ENCODE results near the gene CRTAC1.

The CRTAC1 gene

DNA sequence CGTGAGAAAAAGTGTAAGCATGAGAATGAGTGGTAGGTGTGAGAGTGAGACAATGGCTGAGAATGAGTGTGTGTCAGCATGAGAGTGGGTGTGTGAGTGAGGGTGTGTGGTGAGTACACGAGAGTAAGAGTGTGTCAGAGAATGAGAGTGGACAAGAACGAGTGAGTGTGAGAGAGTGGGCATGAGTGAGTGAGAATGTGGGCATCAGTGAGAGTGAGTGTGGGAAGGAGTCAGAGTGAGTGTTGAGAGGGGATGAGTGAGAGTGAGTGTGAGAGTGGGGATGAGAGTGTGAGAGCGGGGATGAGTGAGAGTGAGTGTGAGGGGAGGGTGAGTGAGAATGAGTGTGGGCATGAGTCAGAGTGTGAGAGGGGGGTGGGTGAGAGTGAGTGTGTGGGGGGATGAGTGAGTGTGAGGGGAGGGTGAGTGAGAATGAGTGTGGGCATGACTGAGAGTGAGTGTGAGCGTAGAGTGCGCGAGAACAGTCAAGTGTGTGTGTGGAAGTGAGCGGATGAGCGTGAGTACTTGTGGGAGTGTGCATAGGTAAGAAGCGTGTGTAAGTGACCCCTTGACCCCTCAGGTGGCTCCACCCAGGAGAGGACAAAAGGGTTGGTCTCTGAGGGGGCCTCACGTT is 105.0 kb downstream of the CRTAC1 start:
- Histone ChIP-seq H3K18ac (ENCODE audit: low read depth in 1 of 2, low read length in 2 of 2) (no peak overlapping the region), H3K4me1 (ENCODE audit: control insufficient read depth, insufficient read depth, low read depth, low read length) (no peaks in the 10 kb centered on the region), H4K8ac (ENCODE audit: low read length) (no peak overlapping the region), H3K4me2 (ENCODE audit: low read length, poor library complexity, severe bottlenecking) (no peak overlapping the region), H3K27ac (ENCODE audit: low read length, poor library complexity, severe bottlenecking) (no peak overlapping the region), H3K9ac (ENCODE audit: low read length) (no peak overlapping the region), H3K4ac (ENCODE audit: low read depth in 1 of 2, low read length in 2 of 2) (no peak overlapping the region), H2BK12ac (ENCODE audit: low read length in 2 of 2) (no peak overlapping the region), H3K79me1 (replicated peaks; ENCODE audit: low read length, poor library complexity, severe bottlenecking) (no peaks in the 10 kb centered on the region), H2BK5ac (ENCODE audit: low read depth, low read length, poor library complexity, severe bottlenecking) (no peak overlapping the region), H3K23ac (ENCODE audit: low read length in 2 of 2) (no peak overlapping the region), H2AFZ (ENCODE audit: low read depth, low read length) (no peak overlapping the region), H3K27me3 (ENCODE audit: control insufficient read depth in 1 of 2, insufficient read depth in 1 of 2, low read length in 2 of 2) (peaks cover 73 to 94% of the 10 kb centered on the region in 2 experiments), H3K36me3 (ENCODE audit: control insufficient read depth in 1 of 2, insufficient read depth in 2 of 2, low read depth in 1 of 2, low read length in 2 of 2) (no peaks in the 10 kb centered on the region), H3K14ac (ENCODE audit: low read length in 2 of 2) (no peak overlapping the region), H2BK15ac (ENCODE audit: low read depth, poor library complexity, severe bottlenecking) (no peak overlapping the region), H4K91ac (ENCODE audit: low read length) (no peak overlapping the region), H3K4me3 (ENCODE audit: insufficient read depth in 1 of 2, low read depth in 1 of 2, low read length in 2 of 2) (no peak overlapping the region), H3K9me3 (ENCODE audit: control insufficient read depth, low read length) (no peaks in the 10 kb centered on the region), H2AK5ac (ENCODE audit: low read length, severe bottlenecking) (no peak overlapping the region), H2BK120ac (ENCODE audit: low read depth, low read length) (no peak overlapping the region)
- no peak for DNase-seq
- 87% methylated on average over 11 of the region's 11 CpGs for WGBS

DNA sequence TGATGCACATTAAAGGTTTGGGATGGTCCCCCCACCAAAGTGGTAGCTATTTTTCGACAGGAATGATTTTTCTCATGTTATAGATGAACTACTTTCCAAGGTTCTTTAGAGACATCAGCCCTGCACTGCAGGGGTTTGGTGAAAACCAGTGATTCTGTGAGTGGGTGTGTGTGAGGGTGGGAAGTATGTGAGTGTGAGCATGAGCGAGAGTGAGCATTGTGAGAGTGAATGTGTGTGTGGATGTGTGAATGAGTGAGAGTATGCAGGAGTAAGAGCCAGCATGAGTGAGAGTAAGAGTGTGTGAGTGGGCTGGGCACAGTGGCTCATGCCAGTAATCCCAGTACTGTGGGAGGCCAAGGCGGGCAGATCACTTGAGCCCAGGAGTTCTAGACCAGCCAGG is 105.7 kb downstream of the CRTAC1 start:
- Histone ChIP-seq H2AK5ac (ENCODE audit: low read length, severe bottlenecking) (no peak overlapping the region), H3K36me3 (ENCODE audit: control insufficient read depth in 1 of 2, insufficient read depth in 2 of 2, low read depth in 1 of 2, low read length in 2 of 2) (no peaks in the 10 kb centered on the region), H3K79me1 (replicated peaks; ENCODE audit: low read length, poor library complexity, severe bottlenecking) (no peaks in the 10 kb centered on the region), H3K14ac (ENCODE audit: low read length in 2 of 2) (no peak overlapping the region), H3K4me3 (ENCODE audit: insufficient read depth in 1 of 2, low read depth in 1 of 2, low read length in 2 of 2) (no peak overlapping the region), H2BK15ac (ENCODE audit: low read depth, poor library complexity, severe bottlenecking) (no peak overlapping the region), H3K4me1 (ENCODE audit: control insufficient read depth, insufficient read depth, low read depth, low read length) (no peaks in the 10 kb centered on the region), H3K27me3 (ENCODE audit: control insufficient read depth in 1 of 2, insufficient read depth in 1 of 2, low read length in 2 of 2) (peaks cover 74 to 94% of the 10 kb centered on the region in 2 experiments), H2AFZ (ENCODE audit: low read depth, low read length) (no peak overlapping the region), H2BK120ac (ENCODE audit: low read depth, low read length) (no peak overlapping the region), H3K4ac (ENCODE audit: low read depth in 1 of 2, low read length in 2 of 2) (no peak overlapping the region), H4K91ac (ENCODE audit: low read length) (no peak overlapping the region), H3K23ac (ENCODE audit: low read length in 2 of 2) (no peak overlapping the region), H3K9ac (ENCODE audit: low read length) (no peak overlapping the region), H2BK12ac (ENCODE audit: low read length in 2 of 2) (no peak overlapping the region), H3K18ac (ENCODE audit: low read depth in 1 of 2, low read length in 2 of 2) (no peak overlapping the region), H4K8ac (ENCODE audit: low read length) (no peak overlapping the region), H3K9me3 (ENCODE audit: control insufficient read depth, low read length) (no peaks in the 10 kb centered on the region), H2BK5ac (ENCODE audit: low read depth, low read length, poor library complexity, severe bottlenecking) (no peak overlapping the region), H3K27ac (ENCODE audit: low read length, poor library complexity, severe bottlenecking) (no peak overlapping the region), H3K4me2 (ENCODE audit: low read length, poor library complexity, severe bottlenecking) (no peak overlapping the region)
- 61% methylated on average over 3 of the region's 3 CpGs for WGBS
- no peak for DNase-seq

DNA sequence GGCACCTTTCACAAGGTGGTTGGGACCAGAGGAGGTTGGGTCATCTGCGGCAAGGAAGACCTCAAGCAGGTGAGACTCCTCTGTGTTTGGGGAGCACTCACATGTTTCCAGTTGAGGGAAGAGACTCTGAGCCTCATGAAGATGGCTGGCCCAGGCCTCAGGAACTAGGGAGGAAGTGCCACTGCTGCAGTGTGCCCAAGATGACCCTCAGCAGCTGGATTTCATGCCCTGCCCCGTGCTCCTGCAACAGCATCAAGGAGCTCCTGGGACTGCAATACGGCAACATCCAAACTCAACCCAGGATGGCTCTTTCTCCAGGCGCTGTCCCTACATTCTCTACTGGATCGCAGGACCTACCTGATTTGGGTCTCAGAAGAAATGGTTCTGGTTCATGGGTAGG is 106.9 kb downstream of the CRTAC1 start:
- H3K14ac ChIP-seq (ENCODE audit: low read length in 2 of 2), result no peak overlapping the region
- H3K4me3 ChIP-seq (ENCODE audit: insufficient read depth in 1 of 2, low read depth in 1 of 2, low read length in 2 of 2), result no peak overlapping the region
- no peaks in the 10 kb centered on the region for H3K9me3 ChIP-seq (ENCODE audit: control insufficient read depth, low read length)
- no peak overlapping the region for H3K9ac ChIP-seq (ENCODE audit: low read length)
- H3K27me3 ChIP-seq (ENCODE audit: control insufficient read depth in 1 of 2, insufficient read depth in 1 of 2, low read length in 2 of 2), result peaks cover 78 to 94% of the 10 kb centered on the region in 2 experiments
- WGBS, result 91% methylated on average over 5 of the region's 5 CpGs
- H3K36me3 ChIP-seq (ENCODE audit: control insufficient read depth in 1 of 2, insufficient read depth in 2 of 2, low read depth in 1 of 2, low read length in 2 of 2), result no peaks in the 10 kb centered on the region
- no peak overlapping the region for H3K27ac ChIP-seq (ENCODE audit: low read length, poor library complexity, severe bottlenecking)
- no peak overlapping the region for H3K18ac ChIP-seq (ENCODE audit: low read depth in 1 of 2, low read length in 2 of 2)
- no peak overlapping the region for H2BK12ac ChIP-seq (ENCODE audit: low read length in 2 of 2)
- H2AK5ac ChIP-seq (ENCODE audit: low read length, severe bottlenecking), result no peak overlapping the region
- H3K4me1 ChIP-seq (ENCODE audit: control insufficient read depth, insufficient read depth, low read depth, low read length), result no peaks in the 10 kb centered on the region
- no peak overlapping the region for H2AFZ ChIP-seq (ENCODE audit: low read depth, low read length)
- H2BK120ac ChIP-seq (ENCODE audit: low read depth, low read length), result no peak overlapping the region
- H3K79me1 ChIP-seq (replicated peaks; ENCODE audit: low read length, poor library complexity, severe bottlenecking), result no peaks in the 10 kb centered on the region
- H3K23ac ChIP-seq (ENCODE audit: low read length in 2 of 2), result no peak overlapping the region
- H4K8ac ChIP-seq (ENCODE audit: low read length), result no peak overlapping the region
- H4K91ac ChIP-seq (ENCODE audit: low read length), result no peak overlapping the region
- no peak overlapping the region for H3K4ac ChIP-seq (ENCODE audit: low read depth in 1 of 2, low read length in 2 of 2)
- no peak overlapping the region for H2BK5ac ChIP-seq (ENCODE audit: low read depth, low read length, poor library complexity, severe bottlenecking)
- DNase-seq, result no peak
- H3K4me2 ChIP-seq (ENCODE audit: low read length, poor library complexity, severe bottlenecking), result no peak overlapping the region
- H2BK15ac ChIP-seq (ENCODE audit: low read depth, poor library complexity, severe bottlenecking), result no peak overlapping the region

DNA sequence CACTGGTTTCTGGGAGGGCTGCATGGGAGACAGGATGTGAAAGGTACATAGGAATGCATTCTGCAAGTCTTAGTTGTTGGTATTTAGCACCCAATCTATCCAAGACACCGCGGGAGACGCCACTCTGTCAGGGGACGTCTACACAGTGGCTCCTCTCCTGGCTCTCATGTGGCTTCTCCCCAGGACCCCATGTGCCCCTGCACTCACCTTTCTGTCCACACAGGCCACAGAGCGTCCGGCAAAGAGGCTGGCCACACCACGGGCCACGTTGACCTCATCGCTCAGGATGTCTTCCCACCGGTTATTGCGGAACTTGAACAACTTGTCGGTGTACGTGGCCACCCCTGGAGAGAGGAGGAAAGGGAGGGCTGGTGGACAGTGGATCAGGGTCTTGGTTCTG is 107.4 kb downstream of the CRTAC1 start:
- no peak overlapping the region for H3K4me3 ChIP-seq (ENCODE audit: insufficient read depth in 1 of 2, low read depth in 1 of 2, low read length in 2 of 2)
- no peak overlapping the region for H2BK5ac ChIP-seq (ENCODE audit: low read depth, low read length, poor library complexity, severe bottlenecking)
- H3K9me3 ChIP-seq (ENCODE audit: control insufficient read depth, low read length), result no peaks in the 10 kb centered on the region
- H3K36me3 ChIP-seq (ENCODE audit: control insufficient read depth in 1 of 2, insufficient read depth in 2 of 2, low read depth in 1 of 2, low read length in 2 of 2), result no peaks in the 10 kb centered on the region
- H3K4me1 ChIP-seq (ENCODE audit: control insufficient read depth, insufficient read depth, low read depth, low read length), result no peaks in the 10 kb centered on the region
- H3K18ac ChIP-seq (ENCODE audit: low read depth in 1 of 2, low read length in 2 of 2), result no peak overlapping the region
- DNase-seq, result no peak
- H2BK12ac ChIP-seq (ENCODE audit: low read length in 2 of 2), result no peak overlapping the region
- no peak overlapping the region for H2BK120ac ChIP-seq (ENCODE audit: low read depth, low read length)
- H3K79me1 ChIP-seq (replicated peaks; ENCODE audit: low read length, poor library complexity, severe bottlenecking), result no peaks in the 10 kb centered on the region
- no peak overlapping the region for H4K91ac ChIP-seq (ENCODE audit: low read length)
- no peak overlapping the region for H3K4me2 ChIP-seq (ENCODE audit: low read length, poor library complexity, severe bottlenecking)
- no peak overlapping the region for H3K9ac ChIP-seq (ENCODE audit: low read length)
- H3K14ac ChIP-seq (ENCODE audit: low read length in 2 of 2), result no peak overlapping the region
- H2BK15ac ChIP-seq (ENCODE audit: low read depth, poor library complexity, severe bottlenecking), result no peak overlapping the region
- no peak overlapping the region for H4K8ac ChIP-seq (ENCODE audit: low read length)
- H3K4ac ChIP-seq (ENCODE audit: low read depth in 1 of 2, low read length in 2 of 2), result no peak overlapping the region
- WGBS, result 95% methylated on average over 13 of the region's 13 CpGs
- no peak overlapping the region for H3K23ac ChIP-seq (ENCODE audit: low read length in 2 of 2)
- no peak overlapping the region for H3K27ac ChIP-seq (ENCODE audit: low read length, poor library complexity, severe bottlenecking)
- no peak overlapping the region for H2AFZ ChIP-seq (ENCODE audit: low read depth, low read length)
- no peak overlapping the region for H2AK5ac ChIP-seq (ENCODE audit: low read length, severe bottlenecking)
- peaks cover 78 to 94% of the 10 kb centered on the region in 2 experiments for H3K27me3 ChIP-seq (ENCODE audit: control insufficient read depth in 1 of 2, insufficient read depth in 1 of 2, low read length in 2 of 2)

Data from mesenchymal stem cell (in vitro differentiated cells and primary cell).